Hepatic stellate cell (primary cell): ENCODE data around the gene BTBD3.

Source experiments
- DNase-seq: peaks from one replicate; pipeline ENCODE4 v3.0.0; 2011; ENCODE audit warnings: low spot score

Gene BTBD3

DNA sequence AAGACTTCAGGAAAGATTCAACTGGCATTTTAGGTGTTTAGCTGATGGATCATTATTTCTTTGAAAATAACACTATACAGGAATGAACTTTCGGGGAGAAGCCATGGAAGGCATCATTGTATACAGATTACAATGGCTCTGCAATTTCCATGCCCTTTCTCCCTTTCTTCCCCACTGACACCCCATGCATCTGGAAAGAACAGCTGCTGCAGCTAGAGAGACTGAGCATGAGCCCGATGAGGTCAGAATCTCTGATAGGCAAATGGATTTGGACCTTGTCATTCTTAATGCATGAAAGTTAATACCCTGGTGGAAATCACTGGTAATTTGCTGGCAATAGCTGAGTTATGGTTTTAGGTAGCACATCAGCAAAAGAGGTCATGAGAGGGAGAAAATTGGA lies 54.8 kb downstream of the BTBD3 start:
- DNase-seq: no peak
